ENCODE results near the gene ESRRB.

The ESRRB gene

DNA sequence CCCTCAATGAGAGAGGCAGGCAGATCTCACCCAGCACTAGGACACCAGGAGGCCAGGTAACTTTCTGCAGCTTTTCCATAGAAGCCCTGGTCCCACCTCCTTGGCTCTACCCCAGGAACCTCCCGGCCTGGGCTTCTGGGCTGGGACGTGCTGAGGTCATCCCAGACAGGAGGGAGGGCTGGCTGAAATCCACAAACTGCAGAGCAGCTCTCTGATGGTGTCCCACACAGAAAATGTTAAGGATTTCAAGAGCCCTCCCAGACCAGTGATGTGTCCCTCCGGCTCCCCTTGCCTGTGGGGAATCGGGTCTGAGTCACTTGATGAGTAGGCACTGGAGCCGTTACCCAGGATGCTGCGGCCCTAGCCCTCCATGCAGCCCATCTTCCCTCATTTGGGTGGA lies 124.1 kb downstream of the ESRRB start:
- Histone ChIP-seq H3K9me3 (ENCODE audit: control insufficient read depth in 5 of 5, low read length in 5 of 5) (no peaks in the 10 kb centered on the region), H3K27me3 (ENCODE audit: control insufficient read depth in 5 of 5, insufficient read depth in 4 of 5, low read length in 5 of 5) (peaks cover 0 to 21% (median 10%) of the 10 kb centered on the region in 5 donors), H3K27ac (ENCODE audit: low read depth, low read length) (no peak overlapping the region), H3K4me3 (ENCODE audit: low read depth in 1 of 5, low read length in 5 of 5) (no peak overlapping the region), H3K36me3 (ENCODE audit: control insufficient read depth in 5 of 5, insufficient read depth in 5 of 5, low read length in 5 of 5) (no peaks in the 10 kb centered on the region), H3K4me1 (ENCODE audit: control insufficient read depth in 5 of 5, insufficient read depth in 5 of 5, low read length in 5 of 5) (peaks cover 0 to 7% (median 3%) of the 10 kb centered on the region in 5 donors), H3K9ac (ENCODE audit: low read length in 5 of 5) (no peak overlapping the region)

DNA sequence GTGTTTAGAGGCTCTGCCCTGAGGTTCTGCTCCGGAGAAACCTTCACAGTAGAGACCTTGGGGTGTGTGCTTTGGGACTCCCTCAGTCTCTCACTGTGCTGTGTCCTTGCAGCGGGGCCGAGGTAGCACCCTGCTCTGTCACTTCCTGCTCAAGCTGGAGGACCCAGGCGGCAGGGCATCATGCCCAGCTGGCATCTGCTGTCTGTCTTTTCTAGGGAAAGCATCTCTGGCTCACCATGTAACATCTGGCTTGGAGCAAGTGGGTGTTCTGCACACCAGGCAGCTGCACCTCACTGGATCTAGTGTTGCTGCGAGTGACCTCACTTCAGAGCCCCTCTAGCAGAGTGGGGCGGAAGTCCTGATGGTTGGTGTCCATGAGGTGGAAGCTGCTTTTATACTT lies 124.5 kb downstream of the ESRRB start:
- Histone ChIP-seq H3K27ac (ENCODE audit: low read depth, low read length) (no peak overlapping the region), H3K9me3 (ENCODE audit: control insufficient read depth in 5 of 5, low read length in 5 of 5) (no peaks in the 10 kb centered on the region), H3K4me1 (ENCODE audit: control insufficient read depth in 5 of 5, insufficient read depth in 5 of 5, low read length in 5 of 5) (peaks cover 0 to 7% (median 3%) of the 10 kb centered on the region in 5 donors), H3K27me3 (ENCODE audit: control insufficient read depth in 5 of 5, insufficient read depth in 4 of 5, low read length in 5 of 5) (peaks cover 0 to 21% (median 8%) of the 10 kb centered on the region in 5 donors), H3K9ac (ENCODE audit: low read length in 5 of 5) (no peak overlapping the region), H3K4me3 (ENCODE audit: low read depth in 1 of 5, low read length in 5 of 5) (no peak overlapping the region), H3K36me3 (ENCODE audit: control insufficient read depth in 5 of 5, insufficient read depth in 5 of 5, low read length in 5 of 5) (no peaks in the 10 kb centered on the region)

DNA sequence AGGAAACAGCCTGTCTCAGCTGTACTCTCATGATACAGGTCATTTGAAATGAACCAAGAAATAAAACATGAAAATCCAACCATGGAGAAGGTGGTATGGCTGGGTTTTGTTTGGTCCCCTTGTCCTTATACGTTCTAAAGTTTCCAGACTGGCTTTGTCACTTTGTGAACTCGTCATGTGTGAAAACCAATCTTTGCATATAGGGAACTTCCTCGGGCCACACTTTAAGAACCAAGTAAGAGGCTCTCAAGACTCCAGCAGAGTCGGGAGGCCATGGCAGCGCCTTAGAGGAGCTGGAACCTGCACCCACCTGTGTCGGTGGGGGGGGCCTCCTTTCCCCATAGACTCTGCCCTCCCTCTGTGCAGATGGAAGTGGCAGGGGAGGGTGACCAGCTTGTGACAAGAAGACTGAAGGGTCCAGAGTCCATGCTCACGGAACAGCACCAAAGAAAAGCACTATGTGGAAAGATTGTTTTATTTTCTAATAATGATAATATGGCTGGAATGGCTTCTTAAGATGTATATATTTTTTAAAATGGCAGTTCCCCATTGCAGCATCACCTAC lies 125.3 kb downstream of the ESRRB start:
- H3K27me3 ChIP-seq (ENCODE audit: control insufficient read depth in 5 of 5, insufficient read depth in 4 of 5, low read length in 5 of 5) = peaks cover 0 to 21% (median 10%) of the 10 kb centered on the region in 5 donors
- peaks cover 0 to 7% (median 3%) of the 10 kb centered on the region in 5 donors for H3K4me1 ChIP-seq (ENCODE audit: control insufficient read depth in 5 of 5, insufficient read depth in 5 of 5, low read length in 5 of 5)
- no peaks in the 10 kb centered on the region for H3K36me3 ChIP-seq (ENCODE audit: control insufficient read depth in 5 of 5, insufficient read depth in 5 of 5, low read length in 5 of 5)
- no peak overlapping the region for H3K27ac ChIP-seq (ENCODE audit: low read depth, low read length)
- no peaks in the 10 kb centered on the region for H3K9me3 ChIP-seq (ENCODE audit: control insufficient read depth in 5 of 5, low read length in 5 of 5)
- no peak overlapping the region for H3K4me3 ChIP-seq (ENCODE audit: low read depth in 1 of 5, low read length in 5 of 5)
- H3K9ac ChIP-seq (ENCODE audit: low read length in 5 of 5) = no peak overlapping the region

DNA sequence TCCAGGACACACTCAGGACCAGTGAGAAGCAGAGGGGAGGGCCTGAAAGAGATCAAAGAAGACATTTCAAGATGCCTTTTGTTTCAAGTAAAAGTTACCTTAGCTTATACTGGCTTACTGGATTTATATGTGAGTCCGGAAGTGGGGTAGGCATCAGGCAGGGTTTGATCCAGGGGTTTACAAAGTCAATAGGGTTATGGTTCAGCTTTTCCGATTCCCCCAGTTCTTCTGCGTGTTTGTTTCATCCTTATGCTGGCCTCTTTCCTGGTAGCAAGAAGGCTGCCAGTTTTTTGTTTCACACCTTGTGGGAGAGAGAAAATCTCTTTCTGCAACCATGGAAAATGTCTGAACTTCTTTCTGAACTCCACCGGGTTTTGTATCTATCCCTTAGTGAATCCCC lies 126.3 kb downstream of the ESRRB start:
- Histone ChIP-seq H3K4me1 (ENCODE audit: control insufficient read depth in 5 of 5, insufficient read depth in 5 of 5, low read length in 5 of 5) (peaks cover 0 to 7% (median 3%) of the 10 kb centered on the region in 5 donors), H3K4me3 (ENCODE audit: low read depth in 1 of 5, low read length in 5 of 5) (no peak overlapping the region), H3K9ac (ENCODE audit: low read length in 5 of 5) (no peak overlapping the region), H3K27me3 (ENCODE audit: control insufficient read depth in 5 of 5, insufficient read depth in 4 of 5, low read length in 5 of 5) (peaks cover 0 to 21% (median 10%) of the 10 kb centered on the region in 5 donors), H3K27ac (ENCODE audit: low read depth, low read length) (no peak overlapping the region), H3K9me3 (ENCODE audit: control insufficient read depth in 5 of 5, low read length in 5 of 5) (no peaks in the 10 kb centered on the region), H3K36me3 (ENCODE audit: control insufficient read depth in 5 of 5, insufficient read depth in 5 of 5, low read length in 5 of 5) (no peaks in the 10 kb centered on the region)

DNA sequence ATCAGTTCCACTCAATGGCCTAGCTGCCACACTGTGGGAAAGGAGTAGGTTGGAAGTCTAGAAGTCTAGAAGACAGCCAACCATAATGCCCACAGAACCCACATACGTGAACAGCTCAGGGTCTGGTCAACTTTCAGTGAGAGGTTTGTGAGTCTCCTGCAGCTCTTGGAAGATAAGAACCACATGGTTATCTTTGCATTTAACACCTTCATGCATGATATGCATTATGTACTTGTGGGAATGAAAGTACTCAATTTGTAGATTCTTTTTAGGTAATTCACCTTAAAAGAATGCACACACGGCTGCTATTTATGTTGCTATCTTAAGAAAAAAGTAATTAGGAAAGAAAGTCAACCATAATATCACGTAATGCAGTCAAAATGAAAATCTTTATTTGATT lies 126.7 kb downstream of the ESRRB start:
- H3K4me3 ChIP-seq (ENCODE audit: low read depth in 1 of 5, low read length in 5 of 5) = no peak overlapping the region

DNA sequence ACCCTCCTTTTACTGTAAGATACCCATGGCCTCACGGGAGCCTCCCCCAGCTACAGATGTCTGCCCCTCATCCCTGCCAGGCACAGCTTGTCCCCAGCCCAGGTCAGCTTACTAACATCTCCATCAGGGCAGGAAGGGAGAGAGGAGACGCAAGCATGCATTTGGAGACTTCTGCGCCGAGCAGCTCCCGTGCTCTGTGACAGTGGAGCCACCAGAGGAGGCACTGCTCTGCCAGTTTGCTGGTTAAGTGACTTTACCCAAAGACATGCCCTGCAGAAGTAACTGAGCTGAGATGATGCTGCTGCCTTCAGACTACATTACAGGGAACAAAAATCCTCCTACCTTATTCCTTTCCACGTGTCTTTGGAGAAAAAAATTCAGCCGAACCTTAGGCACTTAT lies 133.4 kb downstream of the ESRRB start:
- Histone ChIP-seq H3K27me3 (ENCODE audit: control insufficient read depth in 5 of 5, insufficient read depth in 4 of 5, low read length in 5 of 5) (peaks cover 0 to 7% (median 3%) of the 10 kb centered on the region in 5 donors), H3K9ac (ENCODE audit: low read length in 5 of 5) (no peak overlapping the region), H3K27ac (ENCODE audit: low read depth, low read length) (no peak overlapping the region), H3K4me1 (ENCODE audit: control insufficient read depth in 5 of 5, insufficient read depth in 5 of 5, low read length in 5 of 5) (no peaks in the 10 kb centered on the region), H3K4me3 (ENCODE audit: low read depth in 1 of 5, low read length in 5 of 5) (no peak overlapping the region), H3K9me3 (ENCODE audit: control insufficient read depth in 5 of 5, low read length in 5 of 5) (no peaks in the 10 kb centered on the region), H3K36me3 (ENCODE audit: control insufficient read depth in 5 of 5, insufficient read depth in 5 of 5, low read length in 5 of 5) (no peaks in the 10 kb centered on the region)

More for the DNA sequence above, 126.7 kb downstream of the ESRRB start:
- Histone ChIP-seq H3K27ac (ENCODE audit: low read depth, low read length) (no peak overlapping the region), H3K27me3 (ENCODE audit: control insufficient read depth in 5 of 5, insufficient read depth in 4 of 5, low read length in 5 of 5) (peaks cover 0 to 21% (median 8%) of the 10 kb centered on the region in 5 donors), H3K4me1 (ENCODE audit: control insufficient read depth in 5 of 5, insufficient read depth in 5 of 5, low read length in 5 of 5) (peaks cover 0 to 7% (median 3%) of the 10 kb centered on the region in 5 donors), H3K9ac (ENCODE audit: low read length in 5 of 5) (no peak overlapping the region), H3K9me3 (ENCODE audit: control insufficient read depth in 5 of 5, low read length in 5 of 5) (no peaks in the 10 kb centered on the region), H3K36me3 (ENCODE audit: control insufficient read depth in 5 of 5, insufficient read depth in 5 of 5, low read length in 5 of 5) (no peaks in the 10 kb centered on the region)

DNA sequence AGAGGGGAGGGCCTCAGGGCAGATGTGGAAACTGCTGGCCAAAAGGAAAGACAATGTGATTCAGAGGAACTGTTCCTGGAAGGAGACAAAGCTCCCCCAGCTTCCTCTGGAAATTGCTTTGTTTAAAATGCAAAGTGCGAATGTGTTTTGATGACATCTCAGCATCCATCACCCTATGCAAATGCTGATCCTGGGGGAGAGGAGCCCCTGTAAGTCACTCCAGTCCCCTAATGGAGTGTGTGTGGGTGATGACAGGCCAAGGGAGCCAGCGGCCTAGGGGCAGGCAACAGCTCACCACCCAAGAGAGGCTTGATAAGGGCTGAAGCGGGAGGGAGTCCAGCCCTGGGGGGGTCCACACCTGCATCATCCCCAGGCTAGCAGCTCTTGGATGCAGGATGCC lies 134.2 kb downstream of the ESRRB start:
- Histone ChIP-seq H3K27ac (ENCODE audit: low read depth, low read length) (no peak overlapping the region), H3K4me3 (ENCODE audit: low read depth in 1 of 5, low read length in 5 of 5) (no peak overlapping the region), H3K9me3 (ENCODE audit: control insufficient read depth in 5 of 5, low read length in 5 of 5) (no peaks in the 10 kb centered on the region), H3K9ac (ENCODE audit: low read length in 5 of 5) (no peak overlapping the region), H3K27me3 (ENCODE audit: control insufficient read depth in 5 of 5, insufficient read depth in 4 of 5, low read length in 5 of 5) (peaks cover 0 to 7% (median 3%) of the 10 kb centered on the region in 5 donors), H3K4me1 (ENCODE audit: control insufficient read depth in 5 of 5, insufficient read depth in 5 of 5, low read length in 5 of 5) (no peaks in the 10 kb centered on the region), H3K36me3 (ENCODE audit: control insufficient read depth in 5 of 5, insufficient read depth in 5 of 5, low read length in 5 of 5) (no peaks in the 10 kb centered on the region)

DNA sequence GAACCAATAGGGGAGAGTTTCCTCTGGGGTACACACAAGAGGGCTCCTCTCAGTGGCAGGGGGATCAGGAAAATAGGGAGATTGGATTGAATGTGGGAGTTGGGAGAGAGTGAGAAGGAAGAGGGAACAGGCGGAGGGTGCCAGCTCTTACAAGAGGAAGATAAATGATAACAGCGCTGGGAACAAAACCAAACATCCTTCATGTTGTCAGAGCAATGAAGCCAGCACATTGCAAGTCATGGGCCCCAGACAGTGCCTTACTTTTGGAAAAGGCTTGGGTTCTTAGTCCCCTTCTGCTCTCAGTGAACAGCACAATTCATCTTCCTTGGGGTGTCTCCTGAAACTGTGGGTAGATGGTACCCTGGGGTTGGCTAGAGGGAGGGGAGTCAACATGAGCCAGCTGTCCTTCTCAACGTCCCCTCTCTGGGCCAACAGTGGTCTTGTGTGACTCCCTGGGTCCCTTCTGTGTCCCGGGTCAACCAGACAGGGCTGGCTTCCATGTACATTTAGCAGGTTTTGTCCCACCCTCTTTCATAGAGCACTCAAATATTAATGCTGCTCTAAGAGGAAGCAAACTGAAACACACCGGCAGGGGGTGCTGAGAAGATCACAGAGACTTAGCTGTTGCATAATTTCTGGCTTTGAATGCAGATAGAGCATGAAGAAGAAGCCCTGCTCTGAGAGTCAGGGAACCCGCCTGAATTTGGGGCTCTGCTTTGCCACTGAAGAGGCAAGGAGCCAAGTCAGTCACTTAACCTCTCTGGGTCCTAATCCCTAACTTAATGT lies 138.5 kb downstream of the ESRRB start:
- H3K4me1 ChIP-seq (ENCODE audit: control insufficient read depth in 5 of 5, insufficient read depth in 5 of 5, low read length in 5 of 5) = no peaks in the 10 kb centered on the region
- H3K27ac ChIP-seq (ENCODE audit: low read depth, low read length) = no peak overlapping the region
- no peak overlapping the region for H3K4me3 ChIP-seq (ENCODE audit: low read depth in 1 of 5, low read length in 5 of 5)
- H3K9me3 ChIP-seq (ENCODE audit: control insufficient read depth in 5 of 5, low read length in 5 of 5) = no peaks in the 10 kb centered on the region
- peaks cover 0 to 7% (median 7%) of the 10 kb centered on the region in 5 donors for H3K27me3 ChIP-seq (ENCODE audit: control insufficient read depth in 5 of 5, insufficient read depth in 4 of 5, low read length in 5 of 5)
- H3K36me3 ChIP-seq (ENCODE audit: control insufficient read depth in 5 of 5, insufficient read depth in 5 of 5, low read length in 5 of 5) = no peaks in the 10 kb centered on the region
- H3K9ac ChIP-seq (ENCODE audit: low read length in 5 of 5) = no peak overlapping the region

DNA sequence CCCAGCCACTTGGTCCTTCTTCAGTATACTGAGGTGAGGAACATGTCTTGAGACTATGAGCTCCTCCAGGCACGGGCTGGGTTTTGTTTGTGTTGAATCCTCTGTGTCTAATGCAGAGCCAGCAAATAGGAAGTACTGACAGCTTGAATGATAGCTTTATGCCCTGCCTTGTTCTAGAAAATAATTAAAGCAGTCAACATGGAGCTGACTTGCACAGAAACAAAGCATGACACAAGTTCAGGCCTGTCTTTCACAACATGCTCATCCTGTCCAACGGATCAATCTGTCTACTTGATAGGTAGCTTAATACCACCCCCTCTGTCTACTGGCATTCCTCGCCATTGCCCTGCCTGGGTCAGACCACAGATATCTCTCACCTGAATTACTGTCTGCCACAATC lies 140.9 kb downstream of the ESRRB start:
- Histone ChIP-seq H3K27me3 (ENCODE audit: control insufficient read depth in 5 of 5, insufficient read depth in 4 of 5, low read length in 5 of 5) (peaks cover 0 to 7% (median 0%) of the 10 kb centered on the region in 5 donors), H3K9me3 (ENCODE audit: control insufficient read depth in 5 of 5, low read length in 5 of 5) (peaks cover 0 to 13% (median 4%) of the 10 kb centered on the region in 5 donors), H3K36me3 (ENCODE audit: control insufficient read depth in 5 of 5, insufficient read depth in 5 of 5, low read length in 5 of 5) (no peaks in the 10 kb centered on the region), H3K9ac (ENCODE audit: low read length in 5 of 5) (no peak overlapping the region), H3K4me3 (ENCODE audit: low read depth in 1 of 5, low read length in 5 of 5) (no peak overlapping the region), H3K4me1 (ENCODE audit: control insufficient read depth in 5 of 5, insufficient read depth in 5 of 5, low read length in 5 of 5) (no peaks in the 10 kb centered on the region), H3K27ac (ENCODE audit: low read depth, low read length) (no peak overlapping the region)

DNA sequence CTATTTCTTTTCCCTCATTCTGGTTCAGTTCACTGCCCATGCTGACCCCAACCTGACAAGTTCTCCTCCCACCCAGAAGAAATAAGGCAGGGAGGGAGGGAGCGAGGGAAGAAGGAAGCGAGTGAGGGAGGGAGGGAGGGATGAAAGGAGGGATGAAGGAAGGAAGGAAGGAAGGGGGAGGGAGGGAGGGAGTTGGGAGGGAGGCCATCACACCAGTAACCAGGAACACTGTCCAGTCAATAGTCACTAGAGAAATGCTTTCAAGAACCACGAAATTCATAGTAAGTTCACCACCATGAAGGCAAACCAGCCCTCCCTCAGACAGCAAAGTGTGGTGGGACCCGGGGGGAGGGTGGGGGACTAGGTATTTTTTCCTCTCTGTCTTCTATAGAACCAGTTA lies 142.4 kb downstream of the ESRRB start:
- H3K36me3 ChIP-seq (ENCODE audit: control insufficient read depth in 5 of 5, insufficient read depth in 5 of 5, low read length in 5 of 5) = no peaks in the 10 kb centered on the region
- peaks cover 0 to 15% (median 4%) of the 10 kb centered on the region in 5 donors for H3K9me3 ChIP-seq (ENCODE audit: control insufficient read depth in 5 of 5, low read length in 5 of 5)

More for the DNA sequence above, 142.4 kb downstream of the ESRRB start:
- Histone ChIP-seq H3K27me3 (ENCODE audit: control insufficient read depth in 5 of 5, insufficient read depth in 4 of 5, low read length in 5 of 5) (peaks cover 0 to 7% (median 0%) of the 10 kb centered on the region in 5 donors), H3K4me1 (ENCODE audit: control insufficient read depth in 5 of 5, insufficient read depth in 5 of 5, low read length in 5 of 5) (no peaks in the 10 kb centered on the region), H3K9ac (ENCODE audit: low read length in 5 of 5) (no peak overlapping the region), H3K27ac (ENCODE audit: low read depth, low read length) (no peak overlapping the region), H3K4me3 (ENCODE audit: low read depth in 1 of 5, low read length in 5 of 5) (no peak overlapping the region)
